Activated CD8-positive, alpha-beta memory T cell treated with anti-CD3 and anti-CD28 coated beads for 36 hours (primary cell): ENCODE results near the gene COL16A1. TPM values are rescaled to one million over a fixed set of nuclear protein-coding genes. Genes with fewer than 3 reads are reported as not detected.

Source experiments
- CTCF ChIA-PET: fragments of 350-600 bp; sonication (Branson Sonifier 250); formaldehyde crosslinking; loops from one replicate; lab custom pipeline; 2021; ENCODE audit warnings: antibody characterized with exemption; lab: Charles Lee
- POLR2A ChIA-PET: fragments of 350-600 bp; sonication (Branson Sonifier 250); formaldehyde crosslinking; loops from one replicate; lab custom pipeline; 2021; ENCODE audit warnings: antibody characterized with exemption; lab: Charles Lee
- total RNA-seq, 2 experiments: library from RNA; stranded (reverse); gene quantifications; one replicate each; pipeline ENCODE4 v1.2.3, GENCODE V29; 2021

Gene COL16A1
- total RNA-seq, 2 experiments from 2014 or later: not detected

- CTCF ChIA-PET: interaction anchor here (0.7 to 1.1 kb wide), 2 partner anchors 27 to 683 kb away, joined by 3 to 5 read pairs; no protein-coding TSS in a partner anchor
- POLR2A ChIA-PET: no interaction called here
Observed at GRCh38 chr1:31659889-31660288, 43.9 kb downstream of the COL16A1 start.

GRCh38 chr1:31658721-31659120, 45.1 kb downstream of the COL16A1 start:
- CTCF ChIA-PET: interaction anchor here (0.5 to 1.1 kb wide), 3 partner anchors 12 to 307 kb away, joined by 3 read pairs; no protein-coding TSS in a partner anchor
- POLR2A ChIA-PET: no interaction called here

- ChIA-PET POLR2A (interaction anchor here (0.6 kb wide), 1 partner anchor 806 kb away, joined by 16 read pairs; no protein-coding TSS in a partner anchor), CTCF (interaction anchor here (1.1 kb wide), 1 partner anchor 12 kb away, joined by 3 read pairs; no protein-coding TSS in a partner anchor)
Observed at GRCh38 chr1:31657972-31658510, 45.8 kb downstream of the COL16A1 start.

- ChIA-PET POLR2A (interaction anchor here (0.6 kb wide), 1 partner anchor 807 kb away, joined by 16 read pairs; no protein-coding TSS in a partner anchor), CTCF (no interaction called here)
Observed at GRCh38 chr1:31657020-31657804, 46.6 kb downstream of the COL16A1 start.

- ChIA-PET CTCF (no interaction called here), POLR2A (no interaction called here)
Observed at GRCh38 chr1:31655756-31656155, 48.1 kb downstream of the COL16A1 start.

- POLR2A ChIA-PET: no interaction called here
- CTCF ChIA-PET: interaction anchor here (0.6 kb wide), 1 partner anchor 61 kb away, joined by 4 read pairs; no protein-coding TSS in a partner anchor
Observed at GRCh38 chr1:31655104-31655503, 48.7 kb downstream of the COL16A1 start.

- ChIA-PET CTCF (no interaction called here), POLR2A (no interaction called here)
Observed at GRCh38 chr1:31654474-31654776, 49.4 kb downstream of the COL16A1 start.

GRCh38 chr1:31653717-31654473, 49.9 kb downstream of the COL16A1 start:
- ChIA-PET POLR2A (no interaction called here), CTCF (no interaction called here)

- POLR2A ChIA-PET: no interaction called here
Observed at GRCh38 chr1:31652891-31653499, 50.8 kb downstream of the COL16A1 start.

GRCh38 chr1:31651766-31652165, 52.1 kb downstream of the COL16A1 start:
- CTCF ChIA-PET: interaction anchor here (0.9 to 1.8 kb wide), 2 partner anchors 18 to 87 kb away, joined by 3 to 4 read pairs; no protein-coding TSS in a partner anchor
- POLR2A ChIA-PET: no interaction called here

More at GRCh38 chr1:31652891-31653499, 50.8 kb downstream of the COL16A1 start:
- CTCF ChIA-PET: no interaction called here

GRCh38 chr1:31651089-31651420, 52.8 kb downstream of the COL16A1 start:
- ChIA-PET CTCF (interaction anchor here (0.9 to 1.8 kb wide), 2 partner anchors 18 to 86 kb away, joined by 3 to 4 read pairs; no protein-coding TSS in a partner anchor), POLR2A (no interaction called here)

GRCh38 chr1:31650161-31651088, 53.4 kb downstream of the COL16A1 start:
- POLR2A ChIA-PET: no interaction called here
- CTCF ChIA-PET: interaction anchor here (1.8 kb wide), 1 partner anchor 17 kb away, joined by 4 read pairs; no protein-coding TSS in a partner anchor

- CTCF ChIA-PET: interaction anchor here (0.7 kb wide), 1 partner anchor 100 kb away, joined by 4 read pairs; no protein-coding TSS in a partner anchor
- POLR2A ChIA-PET: no interaction called here
Observed at GRCh38 chr1:31648641-31649357, 55.0 kb downstream of the COL16A1 start.

GRCh38 chr1:31648190-31648589, 55.6 kb downstream of the COL16A1 start:
- ChIA-PET CTCF (interaction anchor here (0.7 to 1.9 kb wide), 2 partner anchors 99 to 141 kb away, joined by 4 to 7 read pairs; no protein-coding TSS in a partner anchor), POLR2A (no interaction called here)

GRCh38 chr1:31647106-31647505, 56.7 kb downstream of the COL16A1 start:
- ChIA-PET CTCF (interaction anchor here (1.9 kb wide), 1 partner anchor 142 kb away, joined by 7 read pairs; no protein-coding TSS in a partner anchor), POLR2A (no interaction called here)

GRCh38 chr1:31646259-31646960, 57.4 kb downstream of the COL16A1 start:
- CTCF ChIA-PET: interaction anchor here (0.8 to 1.9 kb wide), 2 partner anchors 52 to 143 kb away, joined by 3 to 7 read pairs; no protein-coding TSS in a partner anchor

GRCh38 chr1:31645274-31645568, 58.6 kb downstream of the COL16A1 start:
- ChIA-PET CTCF (interaction anchor here (0.7 to 1.4 kb wide), 7 partner anchors 9 to 144 kb away, joined by 3 to 5 read pairs (median 3); partner anchors contain the start of gene HCRTR1), POLR2A (interaction anchor here (0.6 to 1.9 kb wide), 3 partner anchors 59 to 412 kb away, joined by 3 to 6 read pairs (median 3); no protein-coding TSS in a partner anchor)

More at GRCh38 chr1:31646259-31646960, 57.4 kb downstream of the COL16A1 start:
- POLR2A ChIA-PET: no interaction called here
